Tibial nerve (tissue), 4 donors: Measurements from ENCODE around the gene MEF2D. TPM values are rescaled to one million over a fixed set of nuclear protein-coding genes. Genes with fewer than 3 reads are reported as not detected.

Experiments used
- DNase-seq, 2 donors: peaks; one replicate each; pipeline ENCODE4 v3.0.0-alpha.2; 2019; ENCODE audit warnings: low spot score in 2 of 2
- H3K27ac ChIP-seq, 4 donors: fragments of 200-600 bp; sonication (generic) in 3 of 4; one replicate each; pipeline ENCODE4 v1.5.1; 2017 to 2019; ENCODE audit warnings: mild to moderate bottlenecking in 1 of 4
- H3K27me3 ChIP-seq, 2 donors: fragments of 200-600 bp; sonication (generic) in 1 of 2; one replicate each; pipeline versions ENCODE4 v1.5.1 to v1.6.0; 2017 to 2019
- H3K36me3 ChIP-seq, 3 donors: fragments of 200-600 bp; sonication (generic); one replicate each; pipeline ENCODE4 v1.5.1; 2018 to 2019
- H3K4me1 ChIP-seq, 4 donors: fragments of 200-600 bp; sonication (generic) in 3 of 4; one replicate each; pipeline ENCODE4 v1.5.1; 2017 to 2019
- H3K4me3 ChIP-seq, 4 donors: fragments of 200-600 bp; sonication (generic) in 3 of 4; one replicate each; pipeline ENCODE4 v1.5.1; 2017 to 2019; ENCODE audit warnings: mild to moderate bottlenecking in 1 of 4, moderate library complexity in 1 of 4
- H3K9me3 ChIP-seq, 4 donors: fragments of 200-600 bp; sonication (generic) in 3 of 4; one replicate each; pipeline ENCODE4 v1.5.1; 2017 to 2019
- CTCF ChIP-seq, 5 experiments: fragments of 200-600 bp in 3 of 5; fragments of 450-650 bp in 2 of 5; sonication (generic) in 3 of 5; IDR thresholded peaks; one replicate each; pipeline ENCODE4 v1.5.1; 2016 to 2019; ENCODE audit warnings: antibody characterized with exemption in 5 of 5, mild to moderate bottlenecking in 3 of 5, moderate library complexity in 2 of 5
- EP300 ChIP-seq, 2 donors: sonication (generic); formaldehyde crosslinking; IDR thresholded peaks; one replicate each; pipeline ENCODE4 v1.6.1; 2017; ENCODE audit warnings: antibody characterized with exemption in 2 of 2, mild to moderate bottlenecking in 1 of 2
- POLR2A ChIP-seq, 2 donors: fragments of 450-650 bp; IDR thresholded peaks; one replicate each; pipeline ENCODE4 v1.6.1; 2017; ENCODE audit warnings: antibody characterized with exemption in 2 of 2, mild to moderate bottlenecking in 2 of 2, moderate library complexity in 2 of 2
- WGBS, 2 donors: methylation state at CpG; one replicate each; pipeline ENCODE4 v1.1.5; 2018; 5-methylcytosine and 5-hydroxymethylcytosine counted together
- total RNA-seq, 4 donors: library from RNA; depleted of rRNA; stranded (reverse); fragments of >200 nt; gene quantifications; one replicate each; pipeline ENCODE4 v1.1.0, GENCODE V29; 2016

MEF2D gene
- total RNA-seq, 4 donors from 2014 or later, result 67.5 to 84.9 (median 70.8) TPM

- Histone ChIP-seq H3K36me3 (peaks cover 0 to 13% (median 0%) of the 10 kb centered on the region in 3 donors), H3K27ac (peak overlapping the region in 3 of 4 donors; percentile 9 to 35 (median 14)), H3K4me3 (no peak overlapping the region), H3K9me3 (no peaks in the 10 kb centered on the region), H3K4me1 (peaks cover 0 to 51% (median 21%) of the 10 kb centered on the region in 4 donors), H3K27me3 (no peaks in the 10 kb centered on the region)
- TF ChIP-seq POLR2A (IDR thresholded peaks at IDR 0.05) (no peak), EP300 (IDR thresholded peaks at IDR 0.05) (no peak), CTCF (IDR thresholded peaks at IDR 0.05) (no peak)
- no peak for DNase-seq
- WGBS, 2 donors, result 90 to 92% methylated on average over 17 of the region's 17 CpGs
Measured at GRCh38 chr1:156461781-156462647, 38.6 kb downstream of the MEF2D start.

- Histone ChIP-seq H3K4me1 (peaks cover 0 to 44% (median 14%) of the 10 kb centered on the region in 4 donors), H3K36me3 (peaks cover 0 to 5% (median 0%) of the 10 kb centered on the region in 3 donors), H3K9me3 (no peaks in the 10 kb centered on the region), H3K27me3 (no peaks in the 10 kb centered on the region), H3K4me3 (no peak overlapping the region), H3K27ac (peak overlapping the region in 2 of 4 donors; percentile 23 to 35)
- WGBS, 2 donors, result 42 to 53% methylated on average over 4 of the region's 4 CpGs
- TF ChIP-seq POLR2A (IDR thresholded peaks at IDR 0.05) (no peak), CTCF (IDR thresholded peaks at IDR 0.05) (no peak), EP300 (IDR thresholded peaks at IDR 0.05) (no peak)
- no peak for DNase-seq
Measured at GRCh38 chr1:156461109-156461508, 39.5 kb downstream of the MEF2D start.

GRCh38 chr1:156460525-156460924, 40.0 kb downstream of the MEF2D start:
- Histone ChIP-seq H3K27ac (peak overlapping the region in 3 of 4 donors; percentile 10 to 38 (median 35)), H3K4me3 (no peak overlapping the region), H3K27me3 (no peaks in the 10 kb centered on the region), H3K4me1 (peaks cover 0 to 40% (median 10%) of the 10 kb centered on the region in 4 donors), H3K36me3 (no peaks in the 10 kb centered on the region), H3K9me3 (no peaks in the 10 kb centered on the region)
- 73 to 80% methylated on average over 1 of the region's 1 CpG for WGBS, 2 donors
- no peak for DNase-seq
- TF ChIP-seq CTCF (IDR thresholded peaks at IDR 0.05), result no peak
- no peak for TF ChIP-seq EP300 (IDR thresholded peaks at IDR 0.05)
- TF ChIP-seq POLR2A (IDR thresholded peaks at IDR 0.05), result no peak

GRCh38 chr1:156458181-156458503, 42.4 kb downstream of the MEF2D start:
- Histone ChIP-seq H3K27ac (peak overlapping the region; percentile 97 to 99 (median 98)), H3K4me1 (peaks cover 0 to 16% (median 2%) of the 10 kb centered on the region in 4 donors), H3K9me3 (no peaks in the 10 kb centered on the region), H3K4me3 (no peak overlapping the region), H3K27me3 (no peaks in the 10 kb centered on the region), H3K36me3 (no peaks in the 10 kb centered on the region)
- no peak for TF ChIP-seq POLR2A (IDR thresholded peaks at IDR 0.05)
- TF ChIP-seq EP300 (IDR thresholded peaks at IDR 0.05), result no peak
- TF ChIP-seq CTCF (IDR thresholded peaks at IDR 0.05), result no peak
- no peak for DNase-seq
- 67 to 88% methylated on average over 3 of the region's 3 CpGs for WGBS, 2 donors
